HG02678 (cell line): ENCODE data around the gene PHF21A.

ENCODE experiments used
- ATAC-seq: cut with Tn5 transposase; IDR thresholded peaks from one replicate; pipeline ENCODE4 v1.9.1; 2021; ENCODE audit warnings: mild to moderate bottlenecking, moderate library complexity; ENCODE audit not compliant: unreplicated experiment

PHF21A gene

GRCh38 chr11:45937916-45938315 is 183.3 kb downstream of the PHF21A start:
- ATAC-seq = no peak

GRCh38 chr11:45936511-45937054 is 184.7 kb downstream of the PHF21A start:
- no peak for ATAC-seq

GRCh38 chr11:45935349-45936064 is 185.7 kb downstream of the PHF21A start:
- no peak for ATAC-seq

GRCh38 chr11:45934580-45935318 is 186.5 kb downstream of the PHF21A start:
- no peak for ATAC-seq

GRCh38 chr11:45933846-45934579 is 187.2 kb downstream of the PHF21A start:
- ATAC-seq = no peak

- ATAC-seq = peak; percentile 30
Observed at GRCh38 chr11:45933131-45933831, 188.0 kb downstream of the PHF21A start.

- ATAC-seq = no peak
Observed at GRCh38 chr11:45932217-45932616, 189.0 kb downstream of the PHF21A start.

GRCh38 chr11:45931739-45932138 is 189.5 kb downstream of the PHF21A start:
- ATAC-seq = no peak

GRCh38 chr11:45930951-45931570 is 190.2 kb downstream of the PHF21A start:
- ATAC-seq = no peak

GRCh38 chr11:45930031-45930794 is 191.0 kb downstream of the PHF21A start:
- peak; percentile 87 for ATAC-seq

- ATAC-seq = peak; percentile 11
Observed at GRCh38 chr11:45929486-45930030, 191.7 kb downstream of the PHF21A start.

- no peak for ATAC-seq
Observed at GRCh38 chr11:45928535-45929215, 192.6 kb downstream of the PHF21A start.

- no peak for ATAC-seq
Observed at GRCh38 chr11:45927684-45928413, 193.4 kb downstream of the PHF21A start.

- no peak for ATAC-seq
Observed at GRCh38 chr11:45927332-45927683, 193.9 kb downstream of the PHF21A start.

GRCh38 chr11:45926536-45927331 is 194.5 kb downstream of the PHF21A start:
- no peak for ATAC-seq

GRCh38 chr11:45926001-45926401 is 195.3 kb downstream of the PHF21A start:
- ATAC-seq = no peak

- no peak for ATAC-seq
Observed at GRCh38 chr11:45925550-45925949, 195.7 kb downstream of the PHF21A start.
